IPS-20b (cell line): ENCODE results near the gene LCE2D.
"Not testable (repeated sequence)": the region's sequence is repeated elsewhere in the genome, so short reads cannot be mapped to it uniquely, and the experiment has no call there.

Experiments used
- H3K27ac ChIP-seq: one replicate; pipeline ENCODE4 v1.5.1; 2013; ENCODE audit warnings: low read length
- H3K27me3 ChIP-seq: 2 replicates; pipeline ENCODE4 v1.6.1; 2013; ENCODE audit warnings: mild to moderate bottlenecking, low read length, inconsistent platforms; ENCODE audit not compliant: insufficient read depth
- H3K36me3 ChIP-seq: 2 replicates; pipeline ENCODE4 v1.6.1; 2013; ENCODE audit warnings: low read depth, mild to moderate bottlenecking, inconsistent platforms, low read length, moderate library complexity; ENCODE audit not compliant: insufficient read depth
- H3K4me1 ChIP-seq: 2 replicates; pipeline ENCODE4 v1.6.1; 2013; ENCODE audit warnings: mild to moderate bottlenecking, control low read depth, inconsistent platforms, low read length, moderate library complexity; ENCODE audit not compliant: insufficient read depth
- H3K4me3 ChIP-seq: 2 replicates; pipeline ENCODE4 v1.5.1; 2013; ENCODE audit warnings: mild to moderate bottlenecking, low read length, inconsistent platforms
- H3K9ac ChIP-seq: 2 replicates; pipeline ENCODE4 v1.6.1; 2013; ENCODE audit warnings: low read depth, mild to moderate bottlenecking, inconsistent platforms, low read length, moderate library complexity
- H3K9me3 ChIP-seq: 2 replicates; pipeline ENCODE4 v1.6.1; 2013; ENCODE audit warnings: mild to moderate bottlenecking, low read depth, low read length, inconsistent platforms; ENCODE audit not compliant: insufficient read depth

LCE2D gene

DNA sequence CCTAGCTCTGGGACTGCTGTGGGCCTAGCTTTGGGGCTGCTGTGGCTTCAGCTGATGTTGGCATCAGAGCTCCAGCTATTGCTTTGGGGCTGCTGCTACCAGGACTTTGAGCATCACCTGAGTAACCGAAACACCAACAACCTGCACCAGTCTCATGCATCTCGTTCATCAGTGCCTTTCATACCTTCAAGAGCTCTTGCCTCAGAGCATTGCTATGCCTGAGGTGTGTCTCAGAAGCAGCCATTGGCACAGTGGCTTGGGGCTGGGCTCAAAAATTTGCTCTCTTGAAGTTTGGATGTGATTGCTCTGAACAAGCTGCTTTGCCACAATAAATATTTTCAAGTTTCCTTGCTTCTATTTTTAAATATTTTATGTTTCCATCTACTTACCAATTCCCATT, 6.7 kb upstream of the LCE2D start:
- Histone ChIP-seq H3K27ac (no peak overlapping the region), H3K27me3 (no peaks in the 10 kb centered on the region), H3K4me1 (no peaks in the 10 kb centered on the region), H3K9ac (no peak overlapping the region), H3K36me3 (no peaks in the 10 kb centered on the region), H3K4me3 (no peak overlapping the region), H3K9me3 (peaks cover 36% of the 10 kb centered on the region)

DNA sequence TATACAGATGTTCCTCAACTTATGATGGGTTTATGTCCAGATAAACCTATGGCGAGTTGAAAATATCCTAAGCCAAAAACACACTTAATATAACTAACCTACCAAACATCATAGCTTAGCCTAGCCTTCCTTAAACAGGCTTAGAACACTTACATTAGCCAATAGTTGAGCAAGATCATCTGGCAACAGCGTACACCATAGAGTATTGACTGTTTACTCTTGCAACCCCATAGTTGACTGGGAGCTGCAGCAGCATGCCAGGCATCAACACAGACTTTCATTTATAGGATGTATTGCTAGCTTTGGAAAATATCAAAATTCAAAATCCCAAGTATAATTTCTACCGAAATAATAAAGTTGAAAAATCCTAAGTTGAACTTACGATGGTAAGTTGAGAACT, 5.5 kb upstream of the LCE2D start:
- Histone ChIP-seq H3K9ac (no peak overlapping the region), H3K27ac (no peak overlapping the region), H3K27me3 (no peaks in the 10 kb centered on the region), H3K4me1 (no peaks in the 10 kb centered on the region), H3K4me3 (no peak overlapping the region), H3K36me3 (no peaks in the 10 kb centered on the region), H3K9me3 (peaks cover 34% of the 10 kb centered on the region)

DNA sequence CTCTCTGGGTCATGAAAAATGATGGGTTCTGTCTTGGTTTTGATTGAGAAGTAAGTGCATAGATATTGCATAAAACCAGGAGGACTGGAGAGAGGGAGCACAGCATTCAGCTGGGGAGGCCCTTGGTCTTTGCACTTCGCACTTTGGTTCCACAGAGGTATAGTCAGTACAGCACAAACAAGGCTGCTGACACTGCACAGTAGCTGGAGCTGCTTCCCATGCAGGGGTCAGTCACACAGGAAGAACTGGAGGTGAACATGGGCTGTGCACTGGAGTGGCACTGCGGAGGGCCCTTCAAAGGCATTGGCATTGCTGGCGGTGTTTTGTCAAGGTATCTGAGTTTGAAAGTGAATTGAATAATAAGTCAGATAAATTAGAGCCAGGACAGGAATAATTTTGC, 4.5 kb upstream of the LCE2D start:
- Histone ChIP-seq H3K27me3 (no peaks in the 10 kb centered on the region), H3K4me1 (no peaks in the 10 kb centered on the region), H3K27ac (no peak overlapping the region), H3K4me3 (no peak overlapping the region), H3K9ac (no peak overlapping the region), H3K9me3 (peaks cover 40% of the 10 kb centered on the region), H3K36me3 (no peaks in the 10 kb centered on the region)

DNA sequence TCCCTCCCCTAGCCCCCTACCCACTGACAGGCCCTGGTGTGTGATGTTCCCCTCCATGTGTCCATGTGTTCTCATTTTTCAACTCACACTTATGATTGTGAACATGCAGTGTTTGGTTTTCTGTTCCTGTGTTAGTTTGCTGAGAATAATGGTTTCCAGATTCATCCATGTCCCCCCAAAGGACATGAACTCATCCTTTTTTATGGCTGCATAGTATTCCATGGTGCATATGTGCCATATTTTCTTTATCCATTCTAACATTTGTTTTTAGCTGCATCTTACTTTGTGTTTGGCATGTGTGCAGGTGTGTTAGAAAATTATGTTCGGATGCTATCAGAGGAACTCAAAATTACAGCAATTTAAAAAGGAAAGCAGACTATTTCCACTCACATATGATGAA, 3.0 kb downstream of the LCE2D start:
- H3K9me3 ChIP-seq, result peaks cover 54% of the 10 kb centered on the region
- not testable (repeated sequence) for H3K4me1 ChIP-seq, H3K27me3 ChIP-seq, H3K27ac ChIP-seq, H3K36me3 ChIP-seq, H3K4me3 ChIP-seq, H3K9ac ChIP-seq

DNA sequence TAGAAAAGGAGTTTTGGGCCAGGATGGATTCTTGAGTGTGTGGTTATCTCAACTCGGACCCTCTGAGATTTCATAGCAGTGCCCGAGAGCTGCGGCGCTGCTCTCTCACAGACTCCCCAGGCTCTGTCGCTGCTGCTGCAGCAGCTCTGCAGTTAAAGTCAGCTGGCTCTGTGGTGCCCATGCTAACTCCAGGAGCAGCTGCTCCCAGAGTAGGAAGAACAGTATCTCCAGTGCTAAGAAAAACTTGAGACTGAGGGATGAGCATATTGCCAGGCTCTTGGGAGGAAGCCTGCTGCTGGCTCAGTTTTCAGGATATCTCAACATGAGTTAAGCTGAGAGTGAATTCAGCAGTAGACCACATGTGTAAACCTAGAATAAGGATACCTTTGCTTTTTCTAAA, 4.5 kb downstream of the LCE2D start:
- Histone ChIP-seq H3K36me3 (no peaks in the 10 kb centered on the region), H3K27ac (no peak overlapping the region), H3K4me3 (no peak overlapping the region), H3K4me1 (no peaks in the 10 kb centered on the region), H3K27me3 (no peaks in the 10 kb centered on the region), H3K9me3 (peaks cover 53% of the 10 kb centered on the region), H3K9ac (no peak overlapping the region)

DNA sequence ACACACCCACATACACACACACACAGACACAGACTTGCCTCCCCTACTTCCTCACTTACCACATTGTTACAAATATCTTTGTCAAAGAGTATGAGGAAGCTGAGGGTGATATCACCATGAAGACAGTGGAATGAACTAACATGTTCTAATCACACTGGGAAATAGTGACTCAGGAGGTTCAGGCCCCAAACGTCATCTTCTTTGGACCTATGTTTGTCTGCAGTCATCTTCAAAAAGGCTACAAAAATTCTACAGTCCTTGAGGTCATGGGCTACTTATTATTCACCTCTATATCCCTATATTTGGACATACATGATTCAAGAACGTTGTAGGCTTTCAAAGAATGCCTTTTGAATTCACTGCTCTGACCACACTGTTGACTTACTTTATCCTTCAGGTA, 9.8 kb downstream of the LCE2D start:
- no peaks in the 10 kb centered on the region for H3K4me1 ChIP-seq
- peaks cover 49% of the 10 kb centered on the region for H3K9me3 ChIP-seq
- no peak overlapping the region for H3K27ac ChIP-seq
- no peaks in the 10 kb centered on the region for H3K27me3 ChIP-seq
- H3K36me3 ChIP-seq, result no peaks in the 10 kb centered on the region
- H3K4me3 ChIP-seq, result no peak overlapping the region
- no peak overlapping the region for H3K9ac ChIP-seq

DNA sequence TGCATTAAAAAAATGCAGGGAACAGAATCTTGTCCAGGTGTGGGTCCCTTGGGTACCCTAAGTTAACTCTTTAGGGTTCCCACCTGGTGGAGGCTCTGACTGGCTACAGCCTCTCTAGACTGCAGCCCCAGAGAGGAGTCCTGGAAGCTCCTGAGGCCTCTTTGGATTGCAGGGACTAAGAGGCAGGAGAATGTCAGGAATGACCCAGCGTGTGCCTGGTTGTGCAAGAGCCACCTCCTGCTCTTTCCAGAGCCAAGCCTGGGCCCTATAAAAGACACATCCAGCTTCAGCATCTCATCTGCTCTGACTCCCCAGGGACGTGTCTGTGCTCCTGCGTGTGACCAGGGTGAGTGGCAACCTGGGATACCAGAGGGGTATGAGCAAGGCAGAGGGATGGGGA, 11.8 kb downstream of the LCE2D start, which contains the start of gene LCE2C:
TSS of gene LCE2C (plus strand) at position 297 of the 400 bp plus-strand sequence. CDS start 737 bp downstream, outside the sequence.
- H3K9ac ChIP-seq, H3K4me1 ChIP-seq, H3K27me3 ChIP-seq, H3K27ac ChIP-seq, H3K4me3 ChIP-seq, H3K36me3 ChIP-seq: not testable (repeated sequence)
- peaks cover 56% of the 10 kb centered on the region for H3K9me3 ChIP-seq

DNA sequence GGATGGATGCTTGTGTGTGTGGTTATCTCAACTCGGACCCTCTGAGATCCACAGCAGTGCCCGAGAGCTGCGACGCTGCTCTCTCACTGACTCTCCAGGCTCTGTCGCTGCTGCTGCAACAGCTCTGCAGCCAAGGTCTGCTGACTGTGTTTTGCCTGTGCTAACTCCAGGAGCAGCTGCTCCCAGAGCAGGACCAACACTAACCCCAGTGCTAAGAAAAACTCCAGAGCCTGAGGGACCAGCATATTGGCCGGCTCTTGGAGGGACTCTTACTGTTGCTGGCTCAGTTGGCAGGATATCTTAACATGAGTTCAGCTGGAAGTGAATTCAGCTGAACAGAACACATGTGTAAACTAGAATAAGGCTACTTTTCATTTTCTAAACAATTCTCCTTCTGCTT, 16.3 kb downstream of the LCE2D start:
- Histone ChIP-seq H3K36me3 (no peaks in the 10 kb centered on the region), H3K9me3 (peaks cover 65% of the 10 kb centered on the region)

DNA sequence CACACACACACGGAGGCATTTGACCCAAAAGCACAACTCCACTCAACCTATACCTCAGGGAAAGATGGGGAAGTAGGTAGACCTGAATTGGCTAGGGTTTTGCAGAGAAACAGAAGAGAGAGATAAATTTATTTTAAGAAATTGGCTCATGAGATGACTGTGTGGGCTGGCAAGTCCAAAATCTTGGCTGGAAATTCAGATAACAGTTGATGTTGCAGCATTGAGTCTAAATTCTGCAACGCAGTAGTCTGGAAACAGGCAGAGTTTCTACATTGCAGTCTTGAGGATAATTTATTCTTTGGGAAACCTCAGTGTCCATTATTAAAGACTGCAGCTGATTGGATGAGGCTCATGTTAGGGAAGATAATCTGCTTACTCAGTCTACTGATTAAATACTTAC, 18.4 kb downstream of the LCE2D start:
- no peaks in the 10 kb centered on the region for H3K36me3 ChIP-seq
- no peak overlapping the region for H3K27ac ChIP-seq
- no peak overlapping the region for H3K9ac ChIP-seq
- H3K4me3 ChIP-seq, result no peak overlapping the region
- no peaks in the 10 kb centered on the region for H3K4me1 ChIP-seq
- no peaks in the 10 kb centered on the region for H3K27me3 ChIP-seq
- peaks cover 78% of the 10 kb centered on the region for H3K9me3 ChIP-seq

More for the DNA sequence above, 16.3 kb downstream of the LCE2D start:
- Histone ChIP-seq H3K27me3 (no peaks in the 10 kb centered on the region), H3K9ac (no peak overlapping the region), H3K27ac (no peak overlapping the region), H3K4me3 (no peak overlapping the region), H3K4me1 (no peaks in the 10 kb centered on the region)

DNA sequence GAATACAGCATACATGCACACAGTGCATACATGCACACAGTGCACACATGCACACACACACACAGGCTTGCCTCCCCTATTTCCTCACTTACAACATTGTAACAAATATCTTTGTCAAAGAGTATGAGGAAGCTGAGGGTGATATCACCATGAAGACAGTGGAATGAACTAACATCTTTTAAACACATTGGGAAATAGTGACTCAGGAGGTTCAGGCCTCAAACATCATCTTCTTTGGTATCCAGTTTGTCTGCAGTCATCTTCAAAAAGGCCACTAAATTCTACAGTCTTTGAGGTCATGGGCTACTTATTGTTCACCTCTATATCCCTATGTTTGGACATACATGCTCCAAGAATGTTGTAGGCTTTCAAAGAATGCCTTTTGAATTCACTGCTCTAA, 20.7 kb downstream of the LCE2D start:
- Histone ChIP-seq H3K4me1 (no peaks in the 10 kb centered on the region), H3K27ac (no peak overlapping the region), H3K4me3 (no peak overlapping the region), H3K9ac (no peak overlapping the region), H3K9me3 (peaks cover 82% of the 10 kb centered on the region), H3K27me3 (no peaks in the 10 kb centered on the region), H3K36me3 (no peaks in the 10 kb centered on the region)

DNA sequence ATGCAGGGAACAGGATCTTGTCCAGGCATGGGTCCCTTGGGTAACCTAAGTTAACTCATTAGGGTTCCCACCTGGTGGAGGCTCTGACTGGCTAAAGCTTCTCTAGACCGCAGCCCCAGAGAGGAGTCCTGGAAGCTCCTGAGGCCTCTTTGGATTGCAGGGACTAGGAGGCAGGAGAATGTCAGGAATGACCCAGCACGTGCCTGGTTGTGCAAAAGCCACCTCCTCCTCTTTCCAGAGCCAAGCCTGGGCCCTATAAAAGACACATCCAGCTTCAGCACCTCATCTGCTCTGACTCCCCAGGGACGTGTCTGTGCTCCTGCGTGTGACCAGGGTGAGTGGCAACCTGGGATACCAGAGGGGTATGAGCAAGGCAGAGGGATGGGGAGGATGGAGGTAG, 22.6 kb downstream of the LCE2D start, which contains the start of gene LCE2B:
TSS of gene LCE2B (plus strand) at position 301 of the 400 bp plus-strand sequence. CDS start 721 bp downstream, outside the sequence.
- H3K27ac ChIP-seq, H3K4me1 ChIP-seq, H3K9ac ChIP-seq, H3K36me3 ChIP-seq, H3K27me3 ChIP-seq, H3K4me3 ChIP-seq: not testable (repeated sequence)
- H3K9me3 ChIP-seq, result peaks cover 74% of the 10 kb centered on the region

DNA sequence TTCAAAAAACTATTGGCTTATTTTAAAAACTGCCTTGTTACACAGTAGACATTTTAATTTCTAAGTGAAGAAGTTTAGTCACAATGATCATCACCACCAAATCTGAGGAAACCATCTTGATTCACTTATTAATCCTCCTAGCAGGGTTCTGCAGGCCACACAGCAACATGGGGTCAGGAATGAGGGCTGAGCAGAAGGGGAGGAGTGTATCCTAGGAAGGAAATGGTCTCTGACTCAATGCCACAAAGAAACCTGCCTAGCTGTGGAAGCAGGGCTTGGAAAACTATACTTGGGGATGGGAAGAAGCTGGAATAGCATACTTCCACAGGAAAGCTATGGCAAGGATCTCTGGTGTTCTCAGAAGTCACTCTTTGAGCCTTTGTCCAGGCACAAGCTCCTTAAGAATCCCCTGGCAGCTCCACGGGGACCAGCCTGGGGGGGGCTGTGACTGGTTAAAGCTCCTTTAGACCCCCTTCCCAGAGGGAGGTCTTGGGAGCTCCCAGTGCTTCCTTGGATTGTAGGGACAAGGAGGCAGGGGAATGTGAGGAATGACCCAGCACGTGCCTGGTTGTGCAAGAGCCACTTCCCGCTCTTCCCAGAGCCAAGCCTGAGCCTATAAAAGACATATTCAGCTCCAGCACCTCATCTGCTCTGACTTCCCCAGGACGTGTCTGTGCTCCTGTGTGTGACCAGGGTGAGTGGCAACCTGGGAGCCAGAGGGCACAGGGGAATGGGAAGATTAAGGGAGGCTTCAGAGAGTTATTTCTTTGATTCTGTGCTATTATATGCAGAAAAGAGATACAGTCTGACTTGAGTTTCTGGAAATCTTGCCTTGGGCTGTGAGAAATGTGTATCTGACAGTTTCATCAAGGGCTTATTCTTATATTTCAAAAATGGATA, 34.8 kb downstream of the LCE2D start, which contains the start of gene LCE2A:
TSS of gene LCE2A (plus strand) at position 645 of the 900 bp plus-strand sequence. CDS start 557 bp downstream, outside the sequence.
- Histone ChIP-seq H3K4me3 (no peak within 1 kb of the TSS), H3K36me3 (no peaks in the 10 kb centered on the region), H3K4me1 (no peaks in the 10 kb centered on the region), H3K27ac (no peak within 1 kb of the TSS), H3K9me3 (peaks cover 47% of the 10 kb centered on the region), H3K9ac (no peak within 1 kb of the TSS), H3K27me3 (no peaks in the 10 kb centered on the region)
